Stimulated activated CD8-positive, alpha-beta memory T cell treated with anti-CD3 and anti-CD28 coated beads, Interleukin-2, amount 100 ng/mL, for 48 hours (primary cell): Measurements from ENCODE around the gene DUSP12.
A peak's percentile ranks its signal among the peaks of the same experiment; 100 is the strongest.
"Not testable (repeated sequence)": the region's sequence is repeated elsewhere in the genome, so short reads cannot be mapped to it uniquely, and the experiment has no call there.

Source experiments
- DNase-seq, 2 donors: peaks; one replicate each; pipeline ENCODE4 v3.0.0-alpha.2; 2020; ENCODE audit warnings: low read depth in 2 of 2

Gene DUSP12

GRCh38 chr1:161749509-161750407 is at the start of gene DUSP12:
Gene DUSP12, plus strand, starts transcription at chr1:161749786. Its CDS starts 16 bp downstream, at chr1:161749802.
- peak; percentile 83 to 84 for DNase-seq

- DNase-seq: no peak
Measured at GRCh38 chr1:161702250-161702649, 47.3 kb upstream of the DUSP12 start.

DNA sequence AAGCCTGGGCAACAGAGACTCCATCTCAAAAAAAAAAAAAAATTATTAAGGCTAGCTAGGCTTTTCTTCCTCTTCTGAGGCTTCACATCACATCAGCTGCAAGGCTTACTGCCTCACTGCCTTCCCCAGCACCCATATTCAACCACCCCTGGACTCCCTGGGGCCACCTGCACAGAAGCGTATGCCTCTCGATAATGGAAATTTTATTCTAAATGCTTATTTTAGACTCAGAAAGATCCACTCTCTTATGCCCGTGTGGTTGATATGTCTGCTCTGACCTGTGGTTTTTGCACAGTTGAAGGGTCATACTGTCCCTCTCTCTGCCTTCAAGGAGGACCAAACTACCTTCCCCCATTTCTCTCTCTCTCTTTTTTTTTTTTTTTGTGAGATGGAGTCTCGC is 44.0 kb upstream of the DUSP12 start:
- no peak for DNase-seq

DNA sequence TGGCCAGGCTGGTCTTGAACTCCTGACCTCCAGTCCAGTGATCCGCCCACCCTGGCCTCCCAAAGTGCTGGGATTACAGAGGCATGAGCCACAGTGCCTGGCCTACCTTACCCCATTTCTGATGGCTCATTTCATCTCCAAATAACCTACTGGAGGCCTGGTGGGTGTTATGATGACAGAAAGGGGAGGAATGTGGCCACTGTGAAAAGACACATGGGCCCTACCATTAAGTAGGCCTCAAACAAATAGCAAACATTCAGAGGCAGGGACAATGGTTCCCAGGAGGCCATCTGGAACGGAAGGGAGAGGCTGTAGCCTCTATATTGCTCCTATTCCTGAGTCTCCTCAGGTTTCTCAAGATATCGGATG is 43.5 kb upstream of the DUSP12 start:
- DNase-seq: no peak

DNA sequence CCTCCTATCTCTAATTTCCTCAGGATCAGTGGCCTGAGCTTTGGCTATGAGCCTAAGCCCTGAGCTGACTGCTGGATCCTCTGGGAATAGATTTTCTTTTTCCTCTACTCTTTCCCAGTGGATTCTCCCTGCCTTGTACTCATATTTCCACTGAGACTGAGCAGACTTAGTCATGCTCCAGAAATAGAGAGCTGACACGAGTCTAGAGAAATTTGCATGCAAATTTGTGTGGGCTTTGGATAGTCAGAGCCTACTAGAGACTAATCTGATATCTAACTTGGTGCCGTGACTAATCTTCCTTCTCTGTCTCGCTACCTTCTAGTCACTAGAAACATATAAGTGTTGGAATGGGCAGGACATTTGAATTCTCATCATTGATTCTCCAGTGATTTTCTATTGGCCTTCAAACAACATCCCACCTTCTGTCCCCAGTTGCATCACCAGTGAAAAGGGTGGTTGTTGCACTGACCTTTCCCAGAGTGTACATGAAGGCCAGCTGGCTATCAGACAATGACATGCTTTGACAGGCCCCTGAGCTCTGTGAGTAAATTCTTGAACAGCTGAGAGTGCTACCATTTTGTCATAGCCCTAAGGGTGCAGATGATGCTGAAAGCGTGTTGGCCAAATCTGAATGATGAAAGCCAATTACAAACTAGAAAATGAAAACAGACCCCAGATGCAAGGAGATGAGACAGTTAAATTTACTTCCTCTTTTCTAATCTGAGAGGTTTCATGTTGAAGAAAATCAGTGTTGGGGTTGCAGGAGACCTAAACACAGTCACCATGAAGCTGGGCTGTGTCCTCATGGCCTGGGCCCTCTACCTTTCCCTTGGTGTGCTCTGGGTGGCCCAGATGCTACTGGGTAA is 42.9 kb upstream of the DUSP12 start, which contains the start of gene FCRLA:
Gene FCRLA, plus strand, starts transcription at position 748 of the 866 bp plus-strand sequence. Its CDS starts 36 bp downstream, at position 784.
- no peak for DNase-seq

- no peak for DNase-seq
Measured at GRCh38 chr1:161707503-161707902, 42.1 kb upstream of the DUSP12 start.

DNA sequence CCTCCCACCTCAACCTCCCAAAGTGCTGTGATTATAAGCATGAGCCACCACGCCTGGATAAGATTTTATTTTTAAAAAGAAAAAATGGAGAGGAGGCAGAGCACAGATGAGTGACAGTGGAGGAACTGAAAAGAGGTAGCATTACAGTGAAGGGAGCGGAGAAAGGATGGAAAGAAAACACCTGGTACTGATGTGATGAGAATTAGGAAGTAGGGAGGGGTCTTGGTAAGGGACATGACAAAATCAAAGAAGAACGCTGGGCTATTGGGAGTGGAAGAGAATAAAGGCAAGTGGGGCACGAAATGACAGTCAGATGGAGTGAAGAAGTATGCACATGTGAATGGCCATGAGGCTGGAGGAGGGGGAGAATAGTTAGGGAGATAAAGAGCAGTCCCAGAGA is 40.2 kb upstream of the DUSP12 start:
- DNase-seq: no peak

- no peak for DNase-seq
Measured at GRCh38 chr1:161710560-161710959, 39.0 kb upstream of the DUSP12 start.

GRCh38 chr1:161718559-161719324 is 30.8 kb upstream of the DUSP12 start:
- no peak for DNase-seq

- no peak for DNase-seq
Measured at GRCh38 chr1:161719325-161719611, 30.3 kb upstream of the DUSP12 start.

- DNase-seq: no peak
Measured at GRCh38 chr1:161720422-161720821, 29.2 kb upstream of the DUSP12 start.

- no peak for DNase-seq
Measured at GRCh38 chr1:161720956-161721737, 28.4 kb upstream of the DUSP12 start, which contains the start of gene FCRLB. Gene FCRLB, plus strand, starts transcription at chr1:161721544. Its CDS starts 1,129 bp downstream, at chr1:161722673.

GRCh38 chr1:161721738-161722343 is 27.7 kb upstream of the DUSP12 start:
- no peak for DNase-seq

- no peak for DNase-seq
Measured at GRCh38 chr1:161722406-161722805, 27.2 kb upstream of the DUSP12 start.

DNA sequence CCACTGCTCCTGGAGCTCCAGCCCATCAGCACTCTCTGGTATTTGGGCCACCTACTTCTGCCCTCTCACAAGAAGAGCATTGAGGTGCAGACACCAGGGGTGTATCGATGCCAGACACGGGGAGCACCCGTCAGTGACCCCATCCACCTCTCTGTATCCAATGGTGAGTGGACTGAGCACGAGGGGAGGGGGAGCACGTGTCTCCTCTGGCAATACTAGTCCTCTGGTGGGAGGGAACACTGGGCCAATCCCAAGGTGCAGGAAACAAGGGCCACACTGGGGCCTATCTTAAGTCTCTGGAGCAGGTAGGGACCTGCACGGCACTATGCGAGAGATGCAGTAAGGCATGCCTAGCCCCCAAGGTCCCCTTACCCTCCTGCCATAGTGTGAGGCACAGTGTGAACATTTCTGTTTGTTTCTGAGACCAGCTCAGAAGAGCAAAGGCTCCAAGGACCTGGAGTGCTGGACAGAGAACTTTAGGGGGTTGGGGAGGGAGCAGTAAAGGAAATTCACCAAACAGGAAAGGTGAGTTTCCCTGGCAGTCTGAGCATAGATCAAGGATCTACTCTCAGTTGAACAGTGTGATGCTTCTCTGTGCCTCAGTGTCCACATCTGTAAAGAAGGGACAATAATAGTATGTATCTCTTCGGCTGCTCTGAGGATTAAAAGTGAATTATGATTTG is 26.0 kb upstream of the DUSP12 start:
- no peak for DNase-seq

DNA sequence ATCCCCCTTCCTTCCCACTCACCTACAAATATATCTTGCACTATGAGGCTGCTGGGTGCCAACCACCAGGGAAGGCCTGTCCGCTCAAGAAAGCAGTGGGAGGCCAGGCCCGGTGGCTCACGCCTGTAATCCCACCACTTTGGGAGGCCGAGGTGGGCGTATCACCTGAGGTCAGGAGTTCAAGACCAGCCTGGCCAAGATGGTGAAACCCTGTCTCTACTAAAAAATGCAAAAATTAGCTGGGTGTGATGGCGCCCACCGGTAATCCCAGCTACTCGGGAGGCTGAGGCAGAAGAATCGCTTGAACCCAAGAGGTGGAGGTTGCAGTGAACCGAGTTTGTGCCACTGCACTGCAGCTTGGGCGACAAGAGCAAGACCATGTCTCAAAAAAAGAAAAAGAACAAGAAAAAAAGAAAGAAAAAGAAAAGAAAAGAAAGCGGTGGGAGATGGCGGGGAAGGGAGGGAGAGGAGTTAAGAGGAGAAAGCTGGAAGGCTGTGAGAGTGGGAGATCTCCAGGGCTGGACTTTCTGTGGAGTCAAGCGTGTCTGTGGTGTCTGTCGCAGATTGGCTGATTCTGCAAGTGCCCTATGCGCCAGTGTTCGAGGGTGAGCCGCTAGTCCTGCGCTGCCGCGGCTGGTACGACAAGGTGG is 24.2 kb upstream of the DUSP12 start:
- not testable (repeated sequence) for DNase-seq

GRCh38 chr1:161725908-161726472 is 23.6 kb upstream of the DUSP12 start:
- DNase-seq: peak in 1 of 2 donors; percentile 16

GRCh38 chr1:161726473-161727255 is 22.9 kb upstream of the DUSP12 start:
- peak; percentile 42 to 45 for DNase-seq
